Neuronal stem cell (in vitro differentiated cells): ENCODE results near the gene PPP6R3.
A peak's percentile ranks its signal among the peaks of the same experiment; 100 is the strongest.
"Not testable (repeated sequence)": the region's sequence is repeated elsewhere in the genome, so short reads cannot be mapped to it uniquely, and the experiment has no call there.

Experiments used
- DNase-seq: peaks from one replicate; pipeline ENCODE4 v3.0.0-alpha.2; 2013; ENCODE audit warnings: low spot score
- H2AFZ ChIP-seq: one replicate; pipeline ENCODE4 v1.6.1; 2013; ENCODE audit warnings: mild to moderate bottlenecking, low read length, inconsistent platforms
- H2AK5ac ChIP-seq: 2 replicates; pipeline ENCODE4 v1.6.1; 2013; ENCODE audit warnings: low read depth, mild to moderate bottlenecking, inconsistent platforms, low read length, moderate library complexity, mixed read lengths
- H2BK120ac ChIP-seq: 2 replicates; pipeline ENCODE4 v1.6.1; 2013; ENCODE audit warnings: low read depth, mild to moderate bottlenecking, inconsistent platforms, low read length, moderate library complexity, mixed read lengths
- H2BK12ac ChIP-seq: one replicate; pipeline ENCODE4 v1.6.1; 2013; ENCODE audit warnings: low read length, inconsistent platforms
- H2BK15ac ChIP-seq: 2 replicates; pipeline ENCODE4 v1.6.1; 2013; ENCODE audit warnings: mild to moderate bottlenecking, low read length, inconsistent platforms, mixed read lengths
- H2BK5ac ChIP-seq: one replicate; pipeline ENCODE4 v1.6.1; 2013; ENCODE audit warnings: inconsistent platforms, mild to moderate bottlenecking, low read length, moderate library complexity
- H3K14ac ChIP-seq: one replicate; pipeline ENCODE4 v1.6.1; 2013; ENCODE audit warnings: low read length, inconsistent platforms
- H3K18ac ChIP-seq: 2 replicates; pipeline ENCODE4 v1.6.1; 2013; ENCODE audit warnings: low read length, inconsistent platforms
- H3K23ac ChIP-seq: 2 replicates; pipeline ENCODE4 v1.6.1; 2013; ENCODE audit warnings: low read depth, mild to moderate bottlenecking, mixed read lengths, low read length, inconsistent platforms; ENCODE audit not compliant: poor library complexity
- H3K27ac ChIP-seq: replicated peaks from 3 replicates; pipeline ENCODE4 v1.5.1; 2013; ENCODE audit warnings: low read length, inconsistent platforms
- H3K27me3 ChIP-seq, 3 experiments: 2 replicates each; pipeline ENCODE4 v1.6.1; 2013; ENCODE audit warnings: low read length in 3 of 3, mild to moderate bottlenecking in 2 of 3, inconsistent platforms in 1 of 3, low read depth in 1 of 3, mixed read lengths in 1 of 3, moderate library complexity in 1 of 3; ENCODE audit not compliant: control insufficient read depth in 3 of 3, insufficient read depth in 3 of 3
- H3K36me3 ChIP-seq, 2 donors: replicated peaks in 1 of 2; 2 replicates each; pipeline ENCODE4 v1.6.1; 2013; ENCODE audit warnings: low read length in 2 of 2; ENCODE audit not compliant: control insufficient read depth in 2 of 2, insufficient read depth in 2 of 2
- H3K4ac ChIP-seq: 2 replicates; pipeline ENCODE4 v1.6.1; 2013; ENCODE audit warnings: inconsistent platforms, mild to moderate bottlenecking, low read length, moderate library complexity
- H3K4me1 ChIP-seq, 2 donors: 1 replicate in 1 of 2; 2 replicates in 1 of 2; pipeline ENCODE4 v1.6.1; 2013; ENCODE audit warnings: low read length in 2 of 2, low read depth in 1 of 2; ENCODE audit not compliant: control insufficient read depth in 2 of 2, insufficient read depth in 1 of 2
- H3K4me2 ChIP-seq: one replicate; pipeline ENCODE4 v1.6.1; 2013; ENCODE audit warnings: mild to moderate bottlenecking, low read length, inconsistent platforms; ENCODE audit not compliant: insufficient read depth, poor library complexity, severe bottlenecking
- H3K4me3 ChIP-seq, 2 donors: 2 replicates each; pipeline ENCODE4 v1.5.1; 2013; ENCODE audit warnings: low read length in 2 of 2, mild to moderate bottlenecking in 2 of 2, inconsistent platforms in 1 of 2, moderate library complexity in 1 of 2
- H3K79me1 ChIP-seq: one replicate; pipeline ENCODE4 v1.6.1; 2013; ENCODE audit warnings: low read depth, mild to moderate bottlenecking, inconsistent platforms, low read length, moderate library complexity
- H3K9ac ChIP-seq: one replicate; pipeline ENCODE4 v1.6.1; 2013; ENCODE audit warnings: mild to moderate bottlenecking, low read depth, low read length, inconsistent platforms; ENCODE audit not compliant: poor library complexity
- H3K9me3 ChIP-seq, 2 donors: replicated peaks in 1 of 2; 2 replicates each; pipeline versions ENCODE3 to v1.6.1; 2013; ENCODE audit warnings: low read length in 2 of 2, mild to moderate bottlenecking in 2 of 2, inconsistent platforms in 1 of 2, low read depth in 1 of 2, mixed read lengths in 1 of 2, moderate library complexity in 1 of 2; ENCODE audit not compliant: control insufficient read depth in 2 of 2, insufficient read depth in 1 of 2
- H4K8ac ChIP-seq: one replicate; pipeline ENCODE4 v1.6.1; 2013; ENCODE audit warnings: low read depth, mild to moderate bottlenecking, inconsistent platforms, low read length, moderate library complexity
- H4K91ac ChIP-seq: one replicate; pipeline ENCODE4 v1.6.1; 2013; ENCODE audit warnings: low read length, low read depth, mild to moderate bottlenecking, inconsistent platforms; ENCODE audit not compliant: poor library complexity
- WGBS, 2 donors: extraction: QIAGEN DNeasy Blood & Tissue Kit; methylation state at CpG; one replicate each; pipeline ENCODE4 v1.1.7; 2013; ENCODE audit warnings: missing lambda C conversion rate in 2 of 2, mixed read lengths in 1 of 2; ENCODE audit not compliant: insufficient read length in 2 of 2, insufficient replicate concordance in 1 of 2; ENCODE audit errors: extremely low coverage in 2 of 2; 5-methylcytosine and 5-hydroxymethylcytosine counted together

The PPP6R3 gene

GRCh38 chr11:68457898-68458249, 2.7 kb upstream of the PPP6R3 start:
- Histone ChIP-seq H3K27me3 (no peaks in the 10 kb centered on the region), H3K14ac (no peak overlapping the region), H3K4me1 (peaks cover 7 to 13% of the 10 kb centered on the region in 2 donors), H2BK120ac (no peak overlapping the region), H3K9ac (no peak overlapping the region), H3K27ac (no peak overlapping the region), H2AFZ (no peak overlapping the region), H3K4me3 (no peak overlapping the region), H3K79me1 (peaks cover 7% of the 10 kb centered on the region), H2BK5ac (peak overlapping the region; percentile 3), H3K4ac (no peak overlapping the region), H2BK15ac (no peak overlapping the region), H3K9me3 (no peaks in the 10 kb centered on the region), H3K36me3 (peaks cover 0 to 12% of the 10 kb centered on the region in 2 donors), H3K23ac (no peak overlapping the region), H3K18ac (no peak overlapping the region), H2AK5ac (no peak overlapping the region), H2BK12ac (no peak overlapping the region), H3K4me2 (no peak overlapping the region), H4K8ac (no peak overlapping the region), H4K91ac (no peak overlapping the region)
- DNase-seq, result no peak
- no CpG with 5 or more reads among the region's 7 CpGs for WGBS, 2 donors

GRCh38 chr11:68458340-68458739, 2.2 kb upstream of the PPP6R3 start:
- H2AK5ac ChIP-seq, H3K4me2 ChIP-seq, H3K79me1 ChIP-seq, H4K8ac ChIP-seq, H3K18ac ChIP-seq, H3K23ac ChIP-seq, H2AFZ ChIP-seq, H3K4me3 ChIP-seq, DNase-seq, H2BK12ac ChIP-seq, H2BK15ac ChIP-seq, H3K27me3 ChIP-seq, H2BK120ac ChIP-seq, H3K9ac ChIP-seq, H3K4ac ChIP-seq, H4K91ac ChIP-seq, H3K9me3 ChIP-seq, H3K27ac ChIP-seq, H3K14ac ChIP-seq, H2BK5ac ChIP-seq: not testable (repeated sequence)
- Histone ChIP-seq H3K4me1 (peaks cover 7 to 13% of the 10 kb centered on the region in 2 donors), H3K36me3 (peaks cover 0 to 13% of the 10 kb centered on the region in 2 donors)
- WGBS, 2 donors, result no CpG with 5 or more reads among the region's 6 CpGs

- H3K14ac ChIP-seq, result no peak overlapping the region
- H4K8ac ChIP-seq, result no peak overlapping the region
- H2BK15ac ChIP-seq, result no peak overlapping the region
- peaks cover 2 to 23% of the 10 kb centered on the region in 2 donors for H3K36me3 ChIP-seq
- H4K91ac ChIP-seq, result no peak overlapping the region
- H3K18ac ChIP-seq, result peak overlapping the region; percentile 19
- peak overlapping the region; percentile 57 for H3K4me2 ChIP-seq
- no peaks in the 10 kb centered on the region for H3K27me3 ChIP-seq
- H3K27ac ChIP-seq, result peak overlapping the region; percentile 92
- H3K9ac ChIP-seq, result no peak overlapping the region
- peak; percentile 99 for DNase-seq
- WGBS, 2 donors, result no CpG with 5 or more reads among the region's 56 CpGs
- no peaks in the 10 kb centered on the region for H3K9me3 ChIP-seq
- H2AK5ac ChIP-seq, result no peak overlapping the region
- peaks cover 7% of the 10 kb centered on the region for H3K79me1 ChIP-seq
- H3K4me1 ChIP-seq, result peaks cover 4 to 13% of the 10 kb centered on the region in 2 donors
- peak overlapping the region; percentile 94 to 95 for H3K4me3 ChIP-seq
- H2BK120ac ChIP-seq, result no peak overlapping the region
- no peak overlapping the region for H2BK12ac ChIP-seq
- H2AFZ ChIP-seq, result peak overlapping the region; percentile 84
- H3K23ac ChIP-seq, result peak overlapping the region; percentile 98
- no peak overlapping the region for H2BK5ac ChIP-seq
- H3K4ac ChIP-seq, result no peak overlapping the region
Observed at GRCh38 chr11:68459886-68460740, 439 bp upstream of the PPP6R3 start.

GRCh38 chr11:68461575-68461917, 994 bp downstream of the PPP6R3 start:
- H3K4me1 ChIP-seq, result peaks cover 4 to 13% of the 10 kb centered on the region in 2 donors
- no peak for DNase-seq
- no peak overlapping the region for H2AFZ ChIP-seq
- H2BK15ac ChIP-seq, result no peak overlapping the region
- no peak overlapping the region for H2BK120ac ChIP-seq
- no peak overlapping the region for H4K8ac ChIP-seq
- peaks cover 0 to 7% of the 10 kb centered on the region in 2 donors for H3K9me3 ChIP-seq
- H3K18ac ChIP-seq, result no peak overlapping the region
- H4K91ac ChIP-seq, result no peak overlapping the region
- H3K27ac ChIP-seq, result no peak overlapping the region
- no CpG with 5 or more reads among the region's 12 CpGs for WGBS, 2 donors
- no peak overlapping the region for H2AK5ac ChIP-seq
- peaks cover 7% of the 10 kb centered on the region for H3K79me1 ChIP-seq
- H3K4ac ChIP-seq, result no peak overlapping the region
- H3K36me3 ChIP-seq, result peaks cover 2 to 34% of the 10 kb centered on the region in 2 donors
- no peak overlapping the region for H2BK12ac ChIP-seq
- peak overlapping the region; percentile 94 to 95 for H3K4me3 ChIP-seq
- H3K14ac ChIP-seq, result no peak overlapping the region
- H2BK5ac ChIP-seq, result no peak overlapping the region
- H3K9ac ChIP-seq, result no peak overlapping the region
- no peaks in the 10 kb centered on the region for H3K27me3 ChIP-seq
- H3K4me2 ChIP-seq, result peak overlapping the region; percentile 55
- no peak overlapping the region for H3K23ac ChIP-seq
